H9 (cell line): Measurements from ENCODE around the gene FBXL14. TPM values are rescaled to one million over a fixed set of nuclear protein-coding genes. Genes with fewer than 3 reads are reported as not detected.

Experiments
- DNase-seq: peaks from one replicate; pipeline ENCODE4 v3.0.0-alpha.2; 2017
- H2AFZ ChIP-seq: one replicate; pipeline ENCODE4 v1.6.1; 2013; ENCODE audit warnings: mild to moderate bottlenecking, low read length, control low read depth, moderate library complexity
- H2AK5ac ChIP-seq: 2 replicates; pipeline ENCODE4 v1.6.1; 2013; ENCODE audit warnings: low read length, control low read depth, mixed read lengths; ENCODE audit not compliant: insufficient read length
- H2BK120ac ChIP-seq: one replicate; pipeline ENCODE4 v1.6.1; 2013; ENCODE audit warnings: low read depth, mild to moderate bottlenecking, low read length, control low read depth, inconsistent platforms; ENCODE audit not compliant: poor library complexity, severe bottlenecking
- H2BK12ac ChIP-seq: 2 replicates; pipeline ENCODE4 v1.6.1; 2013; ENCODE audit warnings: low read length, control low read depth, mixed read lengths, low read depth; ENCODE audit not compliant: insufficient read length
- H2BK15ac ChIP-seq: 2 replicates; pipeline ENCODE4 v1.6.1; 2013; ENCODE audit warnings: low read depth, low read length, control low read depth
- H2BK20ac ChIP-seq: one replicate; pipeline ENCODE4 v1.6.1; 2013; ENCODE audit warnings: low read depth, mild to moderate bottlenecking, low read length, control low read depth, inconsistent platforms; ENCODE audit not compliant: poor library complexity, severe bottlenecking
- H2BK5ac ChIP-seq: 2 replicates; pipeline ENCODE4 v1.6.1; 2013; ENCODE audit warnings: low read length, control low read depth, mixed read lengths; ENCODE audit not compliant: insufficient read length
- H3K14ac ChIP-seq: 2 replicates; pipeline ENCODE4 v1.6.1; 2013; ENCODE audit warnings: low read length, control low read depth; ENCODE audit not compliant: insufficient read depth
- H3K18ac ChIP-seq: 2 replicates; pipeline ENCODE4 v1.6.1; 2013; ENCODE audit warnings: low read depth, mild to moderate bottlenecking, mixed read lengths, low read length, control low read depth; ENCODE audit not compliant: insufficient read length
- H3K23ac ChIP-seq: 2 replicates; pipeline ENCODE4 v1.6.1; 2013; ENCODE audit warnings: low read length, control low read depth, mixed read lengths, low read depth; ENCODE audit not compliant: insufficient read length
- H3K23me2 ChIP-seq: 2 replicates; pipeline ENCODE4 v1.6.1; 2013; ENCODE audit warnings: low read depth, mild to moderate bottlenecking, mixed read lengths, low read length, control low read depth; ENCODE audit not compliant: insufficient read length, poor library complexity, severe bottlenecking
- H3K27ac ChIP-seq: 2 replicates; pipeline ENCODE4 v1.5.1; 2013; ENCODE audit warnings: low read length, control low read depth, mixed read lengths, low read depth; ENCODE audit not compliant: insufficient read length
- H3K27me3 ChIP-seq: 2 replicates; pipeline ENCODE4 v1.6.1; 2013; ENCODE audit warnings: low read length, control low read depth, inconsistent platforms; ENCODE audit not compliant: insufficient read depth
- H3K4ac ChIP-seq: 2 replicates; pipeline ENCODE4 v1.6.1; 2013; ENCODE audit warnings: low read depth, mild to moderate bottlenecking, control low read depth, inconsistent platforms, low read length, moderate library complexity
- H3K4me1 ChIP-seq: 2 replicates; pipeline ENCODE4 v1.6.1; 2013; ENCODE audit warnings: low read length, control low read depth, inconsistent platforms; ENCODE audit not compliant: insufficient read depth
- H3K4me2 ChIP-seq: 2 replicates; pipeline ENCODE4 v1.6.1; 2013; ENCODE audit warnings: low read length, control low read depth, mixed read lengths; ENCODE audit not compliant: insufficient read length, insufficient read depth
- H3K56ac ChIP-seq: 2 replicates; pipeline ENCODE4 v1.6.1; 2013; ENCODE audit warnings: low read depth, mild to moderate bottlenecking, mixed read lengths, low read length, control low read depth; ENCODE audit not compliant: insufficient read length
- H3K79me1 ChIP-seq: 2 replicates; pipeline ENCODE4 v1.6.1; 2013; ENCODE audit warnings: low read depth, mild to moderate bottlenecking, moderate library complexity, low read length, control low read depth, inconsistent platforms; ENCODE audit not compliant: insufficient read depth, poor library complexity, severe bottlenecking
- H3K79me2 ChIP-seq: 2 replicates; pipeline ENCODE4 v1.6.1; 2013; ENCODE audit warnings: low read length, control low read depth, inconsistent platforms; ENCODE audit not compliant: insufficient read depth
- H3K9ac ChIP-seq: 2 replicates; pipeline ENCODE4 v1.6.1; 2013; ENCODE audit warnings: low read length, control low read depth, mixed read lengths; ENCODE audit not compliant: insufficient read length; ENCODE audit errors: extremely low read depth
- H3K9me3 ChIP-seq: one replicate; pipeline ENCODE4 v1.6.1; 2013; ENCODE audit warnings: low read depth, low read length, inconsistent platforms; ENCODE audit not compliant: control insufficient read depth
- H3T11ph ChIP-seq: one replicate; pipeline ENCODE4 v1.6.1; 2013; ENCODE audit warnings: mild to moderate bottlenecking, low read length, control low read depth, inconsistent platforms
- H4K20me1 ChIP-seq: one replicate; pipeline ENCODE4 v1.6.1; 2013; ENCODE audit not compliant: control insufficient read depth, insufficient read length, insufficient read depth
- H4K5ac ChIP-seq: 2 replicates; pipeline ENCODE4 v1.6.1; 2013; ENCODE audit warnings: low read depth, mild to moderate bottlenecking, mixed read lengths, low read length, control low read depth; ENCODE audit not compliant: insufficient read length
- H4K8ac ChIP-seq: replicated peaks from 2 replicates; pipeline ENCODE4 v1.6.1; 2013; ENCODE audit warnings: low read length, control low read depth, mixed read lengths, low read depth; ENCODE audit not compliant: insufficient read length
- H4K91ac ChIP-seq: 2 replicates; pipeline ENCODE4 v1.6.1; 2013; ENCODE audit warnings: low read depth, mild to moderate bottlenecking, moderate library complexity, mixed read lengths, low read length, control low read depth; ENCODE audit not compliant: insufficient read length
- H3K27ac Mint-ChIP-seq, 3 experiments: 2 replicates in 2 of 3; 3 replicates in 1 of 3; pipeline ENCODE4 v1.8.0; 2020 to 2021; ENCODE audit warnings: mixed read lengths in 3 of 3, mild to moderate bottlenecking in 1 of 3, moderate library complexity in 1 of 3
- H3K27me3 Mint-ChIP-seq: 2 replicates; pipeline ENCODE4 v1.8.0; 2021; ENCODE audit warnings: low read depth, mild to moderate bottlenecking, moderate library complexity, mixed read lengths
- H3K36me3 Mint-ChIP-seq, 3 experiments: 2 replicates in 2 of 3; 3 replicates in 1 of 3; pipeline ENCODE4 v1.8.0; 2020 to 2021; ENCODE audit warnings: low read depth in 3 of 3, mixed read lengths in 3 of 3; ENCODE audit not compliant: insufficient read depth in 1 of 3
- H3K4me1 Mint-ChIP-seq, 2 experiments: 2 replicates each; pipeline ENCODE4 v1.8.0; 2020; ENCODE audit warnings: mixed read lengths in 2 of 2
- H3K4me3 Mint-ChIP-seq, 2 experiments: 2 replicates in 1 of 2; 3 replicates in 1 of 2; pipeline ENCODE4 v1.8.0; 2020 to 2021; ENCODE audit warnings: mild to moderate bottlenecking in 2 of 2, mixed read lengths in 2 of 2, moderate library complexity in 1 of 2
- H3K9me3 Mint-ChIP-seq, 2 experiments: 2 replicates in 1 of 2; 3 replicates in 1 of 2; pipeline ENCODE4 v1.8.0; 2020; ENCODE audit warnings: mild to moderate bottlenecking in 2 of 2, mixed read lengths in 2 of 2, moderate library complexity in 1 of 2
- WGBS: extraction: QIAGEN DNeasy Blood & Tissue Kit; methylation state at CpG from one replicate; pipeline ENCODE4 v1.1.7; 2013; ENCODE audit warnings: missing lambda C conversion rate, low lambda C conversion rate, mixed read lengths; ENCODE audit not compliant: insufficient read length; ENCODE audit errors: extremely low coverage; 5-methylcytosine and 5-hydroxymethylcytosine counted together
- total RNA-seq: library from RNA; stranded (reverse); gene quantifications from 2 replicates; pipeline ENCODE4 v1.2.1, GENCODE V29; 2021
- TF ChIP-seq, protein P1 (sequence below): fragments of 200-600 bp; sonication (generic); conservative IDR thresholded peaks from 3 replicates; pipeline ENCODE4 v1.8.0; 2021; ENCODE audit warnings: antibody characterized with exemption, mild to moderate bottlenecking

The FBXL14 gene
- total RNA-seq, 1 experiment from 2014 or later, result 15.6 TPM

DNA sequence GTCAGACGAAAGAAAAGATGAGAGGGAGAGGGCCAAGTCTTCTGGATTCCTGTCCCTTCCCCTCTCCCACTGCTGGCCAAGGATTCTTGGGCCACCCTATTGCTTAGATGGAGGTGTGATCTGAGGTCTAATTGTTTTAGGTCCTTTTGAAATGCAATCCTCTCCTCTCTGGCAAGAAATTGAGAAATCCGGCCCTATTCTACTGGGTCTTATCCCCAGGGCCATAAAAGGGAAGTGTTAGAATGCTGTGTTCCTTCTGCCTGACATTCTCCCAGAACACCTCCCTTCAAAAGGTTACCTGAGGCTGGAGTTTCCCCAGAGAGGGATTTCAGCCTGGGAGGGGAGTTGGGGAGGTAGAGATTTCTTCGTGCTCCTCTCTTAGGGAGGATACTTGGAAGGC is 39.1 kb upstream of the FBXL14 start:
- no peak overlapping the region for H4K91ac ChIP-seq
- no peak overlapping the region for H3K56ac ChIP-seq
- peaks cover 0 to 4% of the 10 kb centered on the region in 2 experiments; a peak in 1 of 5 replicates for H3K9me3 Mint-ChIP-seq
- H3K23me2 ChIP-seq, result peaks cover 14% of the 10 kb centered on the region
- no peaks in the 10 kb centered on the region for H3K9me3 ChIP-seq
- no peak overlapping the region for H2AK5ac ChIP-seq
- H3K79me1 ChIP-seq, result no peaks in the 10 kb centered on the region
- no peaks in the 10 kb centered on the region for H3K79me2 ChIP-seq
- no peak overlapping the region for H3K9ac ChIP-seq
- H3K4me1 ChIP-seq, result peaks cover 2% of the 10 kb centered on the region
- H3K36me3 Mint-ChIP-seq, result peaks cover 0 to 1% (median 0%) of the 10 kb centered on the region in 3 experiments; a peak in 1 of 7 replicates
- no peak overlapping the region for H3K4me2 ChIP-seq
- WGBS, result no CpG with 5 or more reads among the region's 3 CpGs
- H3K27ac Mint-ChIP-seq, result no peak overlapping the region
- H3K27ac ChIP-seq, result no peak overlapping the region
- no peak overlapping the region for H3K4me3 Mint-ChIP-seq
- H3K4ac ChIP-seq, result no peak overlapping the region
- no peak overlapping the region for H3K23ac ChIP-seq
- peaks cover 39 to 52% of the 10 kb centered on the region in 2 experiments for H3K4me1 Mint-ChIP-seq
- H4K20me1 ChIP-seq, result no peaks in the 10 kb centered on the region
- no peak overlapping the region for H2BK5ac ChIP-seq
- peaks cover 32% of the 10 kb centered on the region; the same call in 1 of the 2 replicates for H3K27me3 ChIP-seq
- no peak overlapping the region for H3T11ph ChIP-seq
- peaks cover 76% of the 10 kb centered on the region for H3K27me3 Mint-ChIP-seq
- no peak overlapping the region for H3K14ac ChIP-seq
- no peak overlapping the region for H2BK120ac ChIP-seq
- H4K5ac ChIP-seq, result no peak overlapping the region
- H3K18ac ChIP-seq, result no peak overlapping the region
- TF ChIP-seq, protein P1, sequence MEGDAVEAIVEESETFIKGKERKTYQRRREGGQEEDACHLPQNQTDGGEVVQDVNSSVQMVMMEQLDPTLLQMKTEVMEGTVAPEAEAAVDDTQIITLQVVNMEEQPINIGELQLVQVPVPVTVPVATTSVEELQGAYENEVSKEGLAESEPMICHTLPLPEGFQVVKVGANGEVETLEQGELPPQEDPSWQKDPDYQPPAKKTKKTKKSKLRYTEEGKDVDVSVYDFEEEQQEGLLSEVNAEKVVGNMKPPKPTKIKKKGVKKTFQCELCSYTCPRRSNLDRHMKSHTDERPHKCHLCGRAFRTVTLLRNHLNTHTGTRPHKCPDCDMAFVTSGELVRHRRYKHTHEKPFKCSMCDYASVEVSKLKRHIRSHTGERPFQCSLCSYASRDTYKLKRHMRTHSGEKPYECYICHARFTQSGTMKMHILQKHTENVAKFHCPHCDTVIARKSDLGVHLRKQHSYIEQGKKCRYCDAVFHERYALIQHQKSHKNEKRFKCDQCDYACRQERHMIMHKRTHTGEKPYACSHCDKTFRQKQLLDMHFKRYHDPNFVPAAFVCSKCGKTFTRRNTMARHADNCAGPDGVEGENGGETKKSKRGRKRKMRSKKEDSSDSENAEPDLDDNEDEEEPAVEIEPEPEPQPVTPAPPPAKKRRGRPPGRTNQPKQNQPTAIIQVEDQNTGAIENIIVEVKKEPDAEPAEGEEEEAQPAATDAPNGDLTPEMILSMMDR, result no peak
- no peak overlapping the region for H2BK15ac ChIP-seq
- no peak for DNase-seq
- H2AFZ ChIP-seq, result no peak overlapping the region
- no peak overlapping the region for H4K8ac ChIP-seq
- H2BK12ac ChIP-seq, result no peak overlapping the region
- no peak overlapping the region for H2BK20ac ChIP-seq
